Right lobe of liver (tissue), 4 donors: ENCODE results near the gene ZNF384.

Source experiments
- CTCF ChIP-seq, 4 donors: fragments of 200-600 bp in 3 of 4; fragments of 450-650 bp in 1 of 4; IDR thresholded peaks; one replicate each; pipeline versions ENCODE4 v1.5.1 to v1.8.0; 2016 to 2022; ENCODE audit warnings: antibody characterized with exemption in 4 of 4, mild to moderate bottlenecking in 2 of 4
- POLR2A ChIP-seq: fragments of 450-650 bp; IDR thresholded peaks from one replicate; pipeline ENCODE4 v1.6.1; 2017; ENCODE audit warnings: antibody characterized with exemption, mild to moderate bottlenecking
- donor health status: DM: no; HTN: no; CAD: no.
- donor health status: DM: no; HTN: no; CAD: no.
- donor health status: DM: no; HTN: yes; CAD: no.

- no peak for TF ChIP-seq CTCF (IDR thresholded peaks at IDR 0.05)
- no peak for TF ChIP-seq POLR2A
Observed at GRCh38 chr12:6692888-6693287, 3.7 kb upstream of the ZNF384 start.
